VCaP (cell line): ENCODE measurements around the gene KPNA2.
"Not testable (repeated sequence)": the region's sequence is repeated elsewhere in the genome, so short reads cannot be mapped to it uniquely, and the experiment has no call there.

Source experiments
- H3K27ac ChIP-seq: fragments of 450-650 bp; 2 replicates; pipeline ENCODE4 v1.5.1; 2017
- CTCF ChIP-seq: fragments of 450-650 bp; conservative IDR thresholded peaks from 2 replicates; pipeline ENCODE4 v1.5.1; 2017; ENCODE audit warnings: mild to moderate bottlenecking, moderate library complexity

KPNA2 gene

GRCh38 chr17:68047153-68047846 lies 11.8 kb downstream of the KPNA2 start:
- no peak overlapping the region for H3K27ac ChIP-seq
- no peak for TF ChIP-seq CTCF

- not testable (repeated sequence) for H3K27ac ChIP-seq
These were observed 12.5 kb downstream of the KPNA2 start for GRCh38 chr17:68047890-68048542.

GRCh38 chr17:68048996-68049395 lies 13.5 kb downstream of the KPNA2 start:
- no peak for TF ChIP-seq CTCF
- H3K27ac ChIP-seq, result no peak overlapping the region

GRCh38 chr17:68049812-68050437 lies 14.4 kb downstream of the KPNA2 start:
- not testable (repeated sequence) for H3K27ac ChIP-seq

GRCh38 chr17:68051321-68052312 lies 16.1 kb downstream of the KPNA2 start:
- not testable (repeated sequence) for H3K27ac ChIP-seq

- no peak overlapping the region for H3K27ac ChIP-seq
- TF ChIP-seq CTCF, result no peak
These were observed 17.3 kb downstream of the KPNA2 start for GRCh38 chr17:68052810-68053209.

- H3K27ac ChIP-seq, result no peak overlapping the region
These were observed 17.9 kb downstream of the KPNA2 start for GRCh38 chr17:68053231-68054013.

More at GRCh38 chr17:68053231-68054013, 17.9 kb downstream of the KPNA2 start:
- no peak for TF ChIP-seq CTCF
